ENCODE measurements around the gene ASIC3.
A peak's percentile ranks its signal among the peaks of the same experiment; 100 is the strongest.

Gene ASIC3

GRCh38 chr7:151056666-151057505 lies 8.6 kb downstream of the ASIC3 start:
- DNase-seq (ENCODE audit: low spot score): no peak

- DNase-seq (ENCODE audit: low spot score): no peak
These were observed 9.2 kb downstream of the ASIC3 start, which contains the start of gene CDK5 for GRCh38 chr7:151057506-151057988. TSS of gene CDK5 (minus strand) at chr7:151057897. CDS start at chr7:151057848, 49 bp downstream.

GRCh38 chr7:151057989-151058780 lies 9.9 kb downstream of the ASIC3 start:
- DNase-seq (ENCODE audit: low spot score): peak; percentile 100

- DNase-seq (ENCODE audit: low spot score): no peak
These were observed 10.5 kb downstream of the ASIC3 start for GRCh38 chr7:151058781-151059366.

GRCh38 chr7:151059367-151060112 lies 11.2 kb downstream of the ASIC3 start, which contains the start of gene SLC4A2:
TSS of gene SLC4A2 (plus strand) at chr7:151059589. CDS start at chr7:151061988, 2,399 bp downstream.
- peak; percentile 89 for DNase-seq (ENCODE audit: low spot score)

- DNase-seq (ENCODE audit: low spot score): no peak
These were observed 11.7 kb downstream of the ASIC3 start for GRCh38 chr7:151060113-151060415.

- DNase-seq (ENCODE audit: low spot score): peak; percentile 61
These were observed 12.3 kb downstream of the ASIC3 start for GRCh38 chr7:151060416-151061212.

GRCh38 chr7:151061213-151062110 lies 13.1 kb downstream of the ASIC3 start:
- DNase-seq (ENCODE audit: low spot score): no peak

- DNase-seq (ENCODE audit: low spot score): no peak
These were observed 13.7 kb downstream of the ASIC3 start for GRCh38 chr7:151062111-151062398.

GRCh38 chr7:151062399-151063211 lies 14.3 kb downstream of the ASIC3 start:
- DNase-seq (ENCODE audit: low spot score): no peak

GRCh38 chr7:151063212-151063561 lies 14.9 kb downstream of the ASIC3 start:
- DNase-seq (ENCODE audit: low spot score): no peak

- no peak for DNase-seq (ENCODE audit: low spot score)
These were observed 16.1 kb downstream of the ASIC3 start for GRCh38 chr7:151064454-151064853.

GRCh38 chr7:151064993-151065392 lies 16.7 kb downstream of the ASIC3 start:
- no peak for DNase-seq (ENCODE audit: low spot score)

GRCh38 chr7:151065516-151065915 lies 17.2 kb downstream of the ASIC3 start:
- no peak for DNase-seq (ENCODE audit: low spot score)

- DNase-seq (ENCODE audit: low spot score): no peak
These were observed 18.1 kb downstream of the ASIC3 start for GRCh38 chr7:151066273-151066974.

- DNase-seq (ENCODE audit: low spot score): no peak
These were observed 19.9 kb downstream of the ASIC3 start for GRCh38 chr7:151068069-151068773.

- DNase-seq (ENCODE audit: low spot score): no peak
These were observed 21.7 kb downstream of the ASIC3 start for GRCh38 chr7:151069841-151070573.

Data from globus pallidus (tissue), 1 donor.